CD4-positive, CD25-positive, alpha-beta regulatory T cell (primary cell): ENCODE measurements around the gene CDC42BPA. TPM values are rescaled to one million over a fixed set of nuclear protein-coding genes. Genes with fewer than 3 reads are reported as not detected.
A peak's percentile ranks its signal among the peaks of the same experiment; 100 is the strongest.
"Not testable (repeated sequence)": the region's sequence is repeated elsewhere in the genome, so short reads cannot be mapped to it uniquely, and the experiment has no call there.

Source experiments
- ATAC-seq, 2 donors: fragments of 150-1000 bp; cut with Tn5 transposase; one replicate each; pipeline ENCODE4 v1.10.0; 2021; ENCODE audit warnings: low read depth in 2 of 2, moderate number of reproducible peaks in 2 of 2, moderate library complexity in 1 of 2
- DNase-seq, 3 donors: peaks; one replicate each; pipeline versions ENCODE4 v3.0.0 to v3.0.0-alpha.2; 2012 to 2022; ENCODE audit warnings: mixed read lengths in 1 of 3
- H3K27ac ChIP-seq: one replicate; pipeline ENCODE4 v1.7.0; 2013; ENCODE audit warnings: mild to moderate bottlenecking, low read length; ENCODE audit not compliant: insufficient read depth, poor library complexity, severe bottlenecking
- H3K27me3 ChIP-seq: one replicate; pipeline ENCODE4 v1.7.0; 2013; ENCODE audit warnings: low read length; ENCODE audit not compliant: control insufficient read depth, insufficient read depth
- H3K36me3 ChIP-seq: one replicate; pipeline ENCODE4 v1.7.0; 2013; ENCODE audit warnings: mild to moderate bottlenecking, low read length, moderate library complexity; ENCODE audit not compliant: control insufficient read depth, insufficient read depth
- H3K4me1 ChIP-seq: 2 replicates; pipeline ENCODE4 v1.7.0; 2013; ENCODE audit warnings: mild to moderate bottlenecking, low read length; ENCODE audit not compliant: insufficient read depth, control insufficient read depth, poor library complexity, severe bottlenecking
- H3K4me3 ChIP-seq: one replicate; pipeline ENCODE4 v1.7.0; 2013; ENCODE audit warnings: low read depth, mild to moderate bottlenecking, low read length, moderate library complexity
- H3K9me3 ChIP-seq, 2 experiments: 1 replicate in 1 of 2; 2 replicates in 1 of 2; pipeline ENCODE4 v1.7.0; 2013; ENCODE audit warnings: low read length in 2 of 2, mild to moderate bottlenecking in 1 of 2, moderate library complexity in 1 of 2; ENCODE audit not compliant: control insufficient read depth in 2 of 2
- H3K27ac Mint-ChIP-seq, 3 donors: one replicate each; pipeline ENCODE4 v1.8.0; 2020 to 2022; ENCODE audit warnings: mild to moderate bottlenecking in 3 of 3, mixed read lengths in 3 of 3, moderate library complexity in 2 of 3
- H3K27me3 Mint-ChIP-seq: one replicate; pipeline ENCODE4 v1.8.0; 2022; ENCODE audit warnings: mild to moderate bottlenecking, mixed read lengths
- H3K36me3 Mint-ChIP-seq: one replicate; pipeline ENCODE4 v1.8.0; 2020; ENCODE audit warnings: mixed read lengths
- H3K4me1 Mint-ChIP-seq, 4 donors: one replicate each; pipeline ENCODE4 v1.8.0; 2020 to 2022; ENCODE audit warnings: mixed read lengths in 4 of 4, mild to moderate bottlenecking in 1 of 4
- H3K4me3 Mint-ChIP-seq, 4 donors: one replicate each; pipeline ENCODE4 v1.8.0; 2020 to 2022; ENCODE audit warnings: mild to moderate bottlenecking in 4 of 4, mixed read lengths in 4 of 4, moderate library complexity in 3 of 4
- H3K9me3 Mint-ChIP-seq, 7 donors: one replicate each; pipeline ENCODE4 v1.8.0; 2020 to 2022; ENCODE audit warnings: mixed read lengths in 7 of 7, mild to moderate bottlenecking in 3 of 7, moderate library complexity in 2 of 7
- polyA plus RNA-seq, 4 donors: library from polyadenylated mRNA; unstranded; fragments of 300-500 nt; fragmentation: Illumina TruSeq; gene quantifications; one replicate each; pipeline ENCODE4 v1.2.3, GENCODE V29; 2021
- total RNA-seq: library from RNA; stranded (reverse); gene quantifications from one replicate; pipeline ENCODE4 v1.2.3, GENCODE V29; 2022

The CDC42BPA gene
- total and polyA plus RNA-seq, 5 donors from 2014 or later = 0.06 to 1.5 (median 0.63) TPM

DNA sequence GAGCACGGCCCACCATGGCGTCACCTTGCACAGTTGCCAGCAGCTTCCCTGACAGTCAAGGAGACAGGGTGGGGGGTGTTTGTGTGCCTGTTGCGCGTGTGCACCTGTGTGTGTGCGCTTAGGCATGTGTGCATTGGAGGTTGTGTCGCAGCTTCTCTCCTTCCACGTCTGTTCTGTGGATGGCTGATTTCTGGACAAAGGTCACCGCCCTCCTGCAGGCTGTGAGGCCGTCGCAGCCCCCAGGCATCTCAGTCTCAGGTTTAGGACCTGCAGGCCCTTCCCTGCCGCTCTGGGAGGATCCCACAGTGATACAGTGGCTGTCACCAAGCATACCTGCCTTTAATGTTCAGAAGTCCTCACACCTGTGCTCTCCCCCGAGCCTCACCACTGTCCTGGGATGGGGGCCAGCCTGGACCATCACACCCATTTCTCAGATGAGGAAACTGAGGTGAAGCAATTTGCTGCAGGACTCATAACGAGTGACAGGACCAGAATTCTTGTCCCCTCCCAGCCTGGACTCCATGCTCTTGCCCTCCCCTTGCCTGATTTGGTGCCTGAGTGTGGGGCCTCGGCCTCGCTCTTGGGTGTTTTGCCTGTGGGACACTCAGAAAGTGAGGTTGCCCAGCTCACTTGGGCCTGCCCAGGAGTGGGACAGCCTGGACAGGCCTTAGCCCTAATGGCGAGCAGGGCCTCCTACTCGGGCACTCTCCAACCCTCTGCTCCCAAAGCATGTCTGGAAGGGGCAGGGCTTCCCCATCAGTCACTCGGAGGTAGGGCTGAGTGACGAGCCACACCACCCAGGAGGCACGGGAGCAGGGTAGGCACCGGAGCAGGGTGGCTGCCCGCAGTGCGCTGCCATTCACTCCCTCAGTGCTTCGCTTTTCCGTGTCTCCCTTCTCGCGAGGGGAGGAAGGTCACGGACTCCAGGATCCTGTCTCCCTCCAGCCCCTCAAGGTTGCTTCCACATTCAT, 355.6 kb downstream of the CDC42BPA start:
- H3K36me3 Mint-ChIP-seq = peaks cover 20% of the 10 kb centered on the region

DNA sequence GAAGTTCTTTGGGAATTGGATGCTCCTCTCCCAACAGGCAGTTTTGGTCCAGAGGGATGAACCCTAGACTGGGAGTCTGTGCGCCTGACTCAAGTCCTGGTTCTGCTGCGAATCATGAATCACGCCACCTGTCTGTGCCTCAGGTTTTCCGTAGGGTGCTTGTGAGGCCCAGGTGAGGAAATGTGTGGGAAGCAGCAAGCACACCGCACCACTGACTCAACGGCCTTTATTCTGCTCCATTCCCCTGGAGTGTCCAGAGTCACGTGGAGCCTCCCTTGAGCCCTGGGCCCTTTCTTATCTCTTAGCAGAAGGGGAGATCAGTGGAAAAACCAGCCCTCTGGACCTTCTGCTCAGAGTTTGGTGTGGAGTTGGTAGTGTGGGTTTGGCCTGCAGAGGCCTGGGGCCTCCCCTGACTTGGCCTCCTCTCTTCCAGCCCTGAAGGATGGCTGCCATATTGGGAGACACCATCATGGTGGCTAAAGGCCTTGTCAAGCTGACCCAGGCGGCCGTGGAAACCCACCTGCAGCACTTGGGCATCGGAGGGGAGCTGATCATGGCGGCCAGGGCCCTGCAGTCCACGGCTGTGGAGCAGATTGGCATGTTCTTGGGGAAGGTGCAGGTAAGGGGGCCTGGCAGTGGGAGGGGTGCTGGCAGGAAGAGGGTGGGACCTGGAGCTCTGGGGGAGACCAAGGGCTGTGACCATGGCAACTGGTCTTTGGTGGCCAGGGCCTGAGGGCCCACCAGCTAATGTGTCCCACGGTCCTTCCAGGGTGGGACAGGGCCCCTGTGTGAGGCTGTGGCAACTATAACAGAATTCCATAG, 357.1 kb downstream of the CDC42BPA start:
- Histone ChIP-seq H3K4me1 (peaks cover 6% of the 10 kb centered on the region), H3K36me3 (peaks cover 15% of the 10 kb centered on the region), H3K4me3 (no peak overlapping the region), H3K27ac (no peak overlapping the region), H3K27me3 (no peaks in the 10 kb centered on the region), H3K9me3 (no peaks in the 10 kb centered on the region)
- peak overlapping the region in 1 of 3 donors; percentile 29 for H3K27ac Mint-ChIP-seq
- H3K4me1 Mint-ChIP-seq = peaks cover 5 to 44% (median 26%) of the 10 kb centered on the region in 4 donors
- H3K9me3 Mint-ChIP-seq = peaks cover 0 to 2% (median 0%) of the 10 kb centered on the region in 7 donors
- DNase-seq (no peak), ATAC-seq (no peak)
- H3K4me3 Mint-ChIP-seq = no peak overlapping the region
- peaks cover 11% of the 10 kb centered on the region for H3K36me3 Mint-ChIP-seq
- H3K27me3 Mint-ChIP-seq = no peaks in the 10 kb centered on the region

More for the DNA sequence above, 355.6 kb downstream of the CDC42BPA start:
- Histone ChIP-seq H3K9me3 (no peaks in the 10 kb centered on the region), H3K4me3 (no peak overlapping the region), H3K27me3 (no peaks in the 10 kb centered on the region), H3K4me1 (peaks cover 6% of the 10 kb centered on the region), H3K27ac (no peak overlapping the region), H3K36me3 (peaks cover 20% of the 10 kb centered on the region)
- DNase-seq (no peak), ATAC-seq (no peak)
- Mint-ChIP-seq H3K9me3 (peaks cover 0 to 2% (median 0%) of the 10 kb centered on the region in 7 donors), H3K4me1 (peaks cover 10 to 44% (median 26%) of the 10 kb centered on the region in 4 donors), H3K27ac (no peak overlapping the region), H3K4me3 (no peak overlapping the region), H3K27me3 (no peaks in the 10 kb centered on the region)

DNA sequence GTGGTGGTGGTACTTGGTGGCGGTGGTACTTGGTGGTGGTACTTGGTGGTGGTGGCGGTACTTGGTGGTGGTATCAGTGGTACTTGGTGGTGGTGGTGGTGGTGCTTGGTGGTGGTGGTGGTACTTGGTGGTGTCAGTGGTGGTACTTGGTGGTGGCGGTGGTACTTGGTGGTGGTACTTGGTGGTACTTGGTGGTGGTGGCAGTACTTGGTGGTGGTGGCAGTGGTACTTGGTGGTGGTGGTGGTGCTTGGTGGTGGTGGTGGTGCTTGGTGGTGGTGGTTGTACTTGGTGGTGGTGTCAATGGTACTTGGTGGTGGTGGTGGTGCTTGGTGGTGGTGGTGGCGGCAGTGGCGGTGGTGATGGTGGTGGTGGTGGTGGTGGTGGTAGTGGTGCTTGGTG, 358.0 kb downstream of the CDC42BPA start:
- H3K4me1 Mint-ChIP-seq = peaks cover 5 to 42% (median 26%) of the 10 kb centered on the region in 4 donors
- Histone ChIP-seq H3K4me3 (no peak overlapping the region), H3K27ac (no peak overlapping the region), H3K9me3 (no peaks in the 10 kb centered on the region), H3K4me1 (peaks cover 6% of the 10 kb centered on the region), H3K36me3 (peaks cover 7% of the 10 kb centered on the region), H3K27me3 (no peaks in the 10 kb centered on the region)
- H3K9me3 Mint-ChIP-seq = peaks cover 0 to 2% (median 0%) of the 10 kb centered on the region in 7 donors
- no peak overlapping the region for H3K27ac Mint-ChIP-seq
- H3K4me3 Mint-ChIP-seq = no peak overlapping the region
- H3K27me3 Mint-ChIP-seq = no peaks in the 10 kb centered on the region
- H3K36me3 Mint-ChIP-seq = peaks cover 11% of the 10 kb centered on the region
- ATAC-seq = no peak
- no peak for DNase-seq

DNA sequence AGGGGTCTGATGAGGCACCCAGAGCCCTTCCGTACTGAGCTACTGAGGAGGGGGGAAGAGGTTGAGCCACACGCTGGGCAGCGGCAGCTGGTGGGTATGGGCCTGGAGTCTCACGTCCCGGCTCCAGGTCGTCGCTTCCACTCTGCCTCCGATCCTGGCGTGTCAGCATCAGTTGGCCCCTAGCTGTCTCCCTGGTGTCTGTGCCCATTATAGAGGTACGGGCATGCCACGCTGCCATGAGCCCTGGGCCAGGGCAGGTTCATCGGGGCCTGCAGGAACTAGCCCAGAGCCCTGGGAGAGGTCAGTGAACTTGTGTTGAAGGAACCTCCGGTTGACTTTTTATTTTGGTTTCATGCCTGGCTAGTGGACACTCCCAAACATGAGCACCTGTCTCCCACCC, 360.0 kb downstream of the CDC42BPA start:
- Histone ChIP-seq H3K27me3 (no peaks in the 10 kb centered on the region), H3K36me3 (peaks cover 6% of the 10 kb centered on the region), H3K9me3 (no peaks in the 10 kb centered on the region), H3K27ac (no peak overlapping the region), H3K4me3 (no peak overlapping the region), H3K4me1 (peaks cover 6% of the 10 kb centered on the region)
- no peaks in the 10 kb centered on the region for H3K27me3 Mint-ChIP-seq
- peak overlapping the region in 2 of 3 donors; percentile 69 to 79 for H3K27ac Mint-ChIP-seq
- DNase-seq (no peak), ATAC-seq (no peak)
- peaks cover 12% of the 10 kb centered on the region for H3K36me3 Mint-ChIP-seq
- peaks cover 5 to 54% (median 30%) of the 10 kb centered on the region in 4 donors for H3K4me1 Mint-ChIP-seq
- peaks cover 0 to 2% (median 0%) of the 10 kb centered on the region in 7 donors for H3K9me3 Mint-ChIP-seq
- no peak overlapping the region for H3K4me3 Mint-ChIP-seq

DNA sequence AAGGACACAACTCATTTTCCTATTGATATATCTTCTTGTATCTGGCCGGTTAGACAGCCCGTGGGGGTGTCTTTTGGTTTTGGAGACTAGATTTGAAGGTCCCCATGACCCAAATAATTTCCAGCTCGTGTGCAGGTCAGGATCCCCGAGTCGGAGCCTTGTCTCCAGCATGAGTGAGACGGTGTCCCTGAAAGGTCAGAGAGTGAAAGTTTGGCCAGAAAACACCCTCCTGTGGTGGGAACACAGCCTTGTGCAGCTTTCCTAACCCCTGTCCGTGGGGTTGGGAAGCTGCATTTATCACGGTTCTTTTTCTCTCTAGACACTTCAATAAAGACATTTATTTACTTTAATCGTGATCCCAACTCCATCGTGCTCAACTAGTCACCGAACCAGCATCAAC, 360.6 kb downstream of the CDC42BPA start:
- Histone ChIP-seq H3K9me3 (no peaks in the 10 kb centered on the region), H3K4me3 (no peak overlapping the region), H3K27ac (no peak overlapping the region), H3K27me3 (no peaks in the 10 kb centered on the region), H3K4me1 (peaks cover 6% of the 10 kb centered on the region), H3K36me3 (peaks cover 6% of the 10 kb centered on the region)
- Mint-ChIP-seq H3K36me3 (peaks cover 12% of the 10 kb centered on the region), H3K4me1 (peaks cover 5 to 55% (median 31%) of the 10 kb centered on the region in 4 donors), H3K4me3 (peak overlapping the region in 1 of 4 donors; percentile 65), H3K27ac (peak overlapping the region in 2 of 3 donors; percentile 54 to 79), H3K9me3 (peaks cover 0 to 2% (median 0%) of the 10 kb centered on the region in 7 donors), H3K27me3 (no peaks in the 10 kb centered on the region)
- no peak for ATAC-seq
- DNase-seq = no peak

DNA sequence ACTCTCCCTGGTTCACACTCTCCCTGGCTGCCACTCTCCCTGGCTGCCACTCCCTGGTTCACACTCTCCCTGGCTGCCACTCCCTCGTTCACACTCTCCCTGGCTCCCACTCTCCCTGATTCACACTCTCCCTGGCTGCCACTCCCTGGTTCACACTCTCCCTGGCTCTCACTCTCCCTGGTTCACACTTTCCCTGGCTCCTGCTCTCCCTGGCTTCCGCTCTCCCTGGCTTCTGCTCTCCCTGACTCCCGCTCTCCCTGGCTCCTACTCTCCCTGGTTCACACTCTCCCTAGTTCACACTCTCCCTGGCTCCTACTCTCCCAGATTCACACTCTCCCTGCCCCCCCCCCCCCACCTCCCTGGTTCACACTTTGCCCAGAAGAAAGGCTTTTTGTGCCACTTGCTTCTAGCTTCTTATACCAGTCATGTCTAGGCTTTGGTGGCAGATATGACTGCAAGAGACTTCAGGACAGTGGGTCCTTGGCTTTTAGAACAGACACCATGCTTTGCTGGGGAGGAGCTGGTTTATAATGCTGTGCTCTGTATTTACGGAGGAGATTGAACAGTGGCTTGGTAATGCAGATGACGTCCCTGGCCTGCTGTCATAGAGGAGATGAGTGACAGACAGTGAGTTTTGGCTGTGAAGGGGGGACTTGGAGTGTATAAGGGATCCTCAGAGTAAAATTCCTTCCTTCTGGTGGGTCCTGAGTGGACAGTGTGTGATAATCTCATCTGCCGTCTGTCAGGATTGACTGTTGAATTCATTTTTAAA, 361.2 kb downstream of the CDC42BPA start:
- peaks cover 0 to 2% (median 0%) of the 10 kb centered on the region in 7 donors for H3K9me3 Mint-ChIP-seq
- Histone ChIP-seq H3K27me3 (no peaks in the 10 kb centered on the region), H3K36me3 (peaks cover 1% of the 10 kb centered on the region), H3K27ac (no peak overlapping the region), H3K4me1 (peaks cover 6% of the 10 kb centered on the region), H3K4me3 (no peak overlapping the region), H3K9me3 (no peaks in the 10 kb centered on the region)
- H3K27me3 Mint-ChIP-seq = no peaks in the 10 kb centered on the region
- H3K36me3 Mint-ChIP-seq = peaks cover 12% of the 10 kb centered on the region
- peaks cover 5 to 56% (median 31%) of the 10 kb centered on the region in 4 donors for H3K4me1 Mint-ChIP-seq
- H3K4me3 Mint-ChIP-seq = no peak overlapping the region
- H3K27ac Mint-ChIP-seq = peak overlapping the region in 2 of 3 donors; percentile 54 to 79
- DNase-seq = no peak
- ATAC-seq = no peak

DNA sequence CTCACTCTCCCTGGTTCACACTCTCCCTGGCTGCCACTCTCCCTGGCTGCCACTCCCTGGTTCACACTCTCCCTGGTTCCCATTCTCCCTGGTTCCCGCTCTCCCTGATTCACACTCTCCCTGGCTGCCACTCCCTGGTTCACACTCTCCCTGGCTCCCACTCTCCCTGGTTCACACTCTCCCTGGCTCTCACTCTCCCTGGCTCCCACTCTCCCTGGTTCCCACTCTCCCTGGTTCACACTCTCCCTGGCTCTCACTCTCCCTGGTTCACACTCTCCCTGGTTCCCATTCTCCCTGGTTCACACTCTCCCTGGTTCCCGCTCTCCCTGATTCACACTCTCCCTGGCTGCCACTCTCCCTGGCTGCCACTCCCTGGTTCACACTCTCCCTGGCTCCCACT, 362.4 kb downstream of the CDC42BPA start:
- not testable (repeated sequence) for ATAC-seq, H3K9me3 ChIP-seq, H3K27me3 Mint-ChIP-seq, H3K9me3 Mint-ChIP-seq, H3K4me3 Mint-ChIP-seq, H3K27ac Mint-ChIP-seq, H3K36me3 ChIP-seq, H3K4me3 ChIP-seq, DNase-seq, H3K27me3 ChIP-seq, H3K4me1 ChIP-seq, H3K27ac ChIP-seq
- peaks cover 10 to 63% (median 34%) of the 10 kb centered on the region in 4 donors for H3K4me1 Mint-ChIP-seq
- H3K36me3 Mint-ChIP-seq = peaks cover 12% of the 10 kb centered on the region
